Left ventricle myocardium inferior (tissue), 1 donor: ENCODE data around the gene CCDC8. TPM values are rescaled to one million over a fixed set of nuclear protein-coding genes. Genes with fewer than 3 reads are reported as not detected.
"Not testable (repeated sequence)": the region's sequence is repeated elsewhere in the genome, so short reads cannot be mapped to it uniquely, and the experiment has no call there.

Experiments used
- DNase-seq: peaks from one replicate; pipeline ENCODE4 v3.0.0-alpha.2; 2020
- H3K27ac ChIP-seq: fragments of 200-600 bp; replicated peaks from 2 replicates; pipeline ENCODE4 v1.8.0; 2021
- H3K27me3 ChIP-seq: fragments of 200-600 bp; 2 replicates; pipeline ENCODE4 v1.8.0; 2021; ENCODE audit warnings: low read depth
- H3K36me3 ChIP-seq: fragments of 200-600 bp; 2 replicates; pipeline ENCODE4 v1.8.0; 2021
- H3K4me1 ChIP-seq: fragments of 200-600 bp; 2 replicates; pipeline ENCODE4 v1.8.0; 2021
- H3K4me3 ChIP-seq: fragments of 200-600 bp; 2 replicates; pipeline ENCODE4 v1.8.0; 2021; ENCODE audit warnings: mild to moderate bottlenecking, moderate library complexity
- H3K9me3 ChIP-seq: fragments of 200-600 bp; replicated peaks from 2 replicates; pipeline ENCODE4 v1.8.0; 2021
- intact Hi-C: fragments of 100-400 bp; cut with micrococcal nuclease; formaldehyde crosslinking; loops from one replicate; pipeline ENCODE4 v1.11.0; 2022
- total RNA-seq: library from RNA; stranded (reverse); fragmentation: NEBNext Ultra II Directional; extraction: Animal tissue kit (Norgen Biotek cat#: 25700); gene quantifications from one replicate; pipeline ENCODE4 v1.2.1, GENCODE V29; 2021
- TF ChIP-seq, protein P1 (sequence below): fragments of 200-600 bp; IDR thresholded peaks from 2 replicates; pipeline ENCODE4 v1.8.0; 2021; ENCODE audit warnings: antibody characterized with exemption, mild to moderate bottlenecking, borderline replicate concordance
- donor health status: DM: no; HTN: yes; CAD: no; lungs with severe emphysema.

The CCDC8 gene
- total RNA-seq, 1 donor from 2014 or later, result 30.8 TPM

DNA sequence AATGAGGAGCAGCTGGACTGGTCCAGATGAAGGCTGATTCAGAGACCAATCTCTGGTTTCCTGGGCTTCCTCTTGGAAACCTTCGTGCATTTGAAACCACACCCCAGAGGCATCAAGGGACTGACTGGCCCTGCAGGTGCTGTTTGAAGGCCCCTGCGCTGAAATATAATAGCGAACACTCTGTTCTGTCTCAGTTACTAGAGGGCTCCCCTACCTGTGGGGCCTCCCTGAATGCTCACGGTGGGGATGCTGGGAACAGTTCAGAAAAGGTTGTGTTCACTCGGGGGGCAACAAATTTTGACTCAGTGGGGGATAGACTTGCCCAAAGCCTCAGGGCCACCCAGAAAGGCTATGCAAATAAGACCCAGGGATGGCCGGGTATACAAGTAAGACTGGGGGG lies 6.4 kb downstream of the CCDC8 start:
- Histone ChIP-seq H3K4me3 (no peak overlapping the region), H3K4me1 (peaks cover 70% of the 10 kb centered on the region), H3K27me3 (peaks cover 57% of the 10 kb centered on the region), H3K36me3 (peaks cover 8% of the 10 kb centered on the region), H3K9me3 (no peaks in the 10 kb centered on the region), H3K27ac (no peak overlapping the region)
- intact Hi-C loops, result no loop called here
- TF ChIP-seq, protein P1, sequence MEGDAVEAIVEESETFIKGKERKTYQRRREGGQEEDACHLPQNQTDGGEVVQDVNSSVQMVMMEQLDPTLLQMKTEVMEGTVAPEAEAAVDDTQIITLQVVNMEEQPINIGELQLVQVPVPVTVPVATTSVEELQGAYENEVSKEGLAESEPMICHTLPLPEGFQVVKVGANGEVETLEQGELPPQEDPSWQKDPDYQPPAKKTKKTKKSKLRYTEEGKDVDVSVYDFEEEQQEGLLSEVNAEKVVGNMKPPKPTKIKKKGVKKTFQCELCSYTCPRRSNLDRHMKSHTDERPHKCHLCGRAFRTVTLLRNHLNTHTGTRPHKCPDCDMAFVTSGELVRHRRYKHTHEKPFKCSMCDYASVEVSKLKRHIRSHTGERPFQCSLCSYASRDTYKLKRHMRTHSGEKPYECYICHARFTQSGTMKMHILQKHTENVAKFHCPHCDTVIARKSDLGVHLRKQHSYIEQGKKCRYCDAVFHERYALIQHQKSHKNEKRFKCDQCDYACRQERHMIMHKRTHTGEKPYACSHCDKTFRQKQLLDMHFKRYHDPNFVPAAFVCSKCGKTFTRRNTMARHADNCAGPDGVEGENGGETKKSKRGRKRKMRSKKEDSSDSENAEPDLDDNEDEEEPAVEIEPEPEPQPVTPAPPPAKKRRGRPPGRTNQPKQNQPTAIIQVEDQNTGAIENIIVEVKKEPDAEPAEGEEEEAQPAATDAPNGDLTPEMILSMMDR, result no peak
- DNase-seq, result no peak

DNA sequence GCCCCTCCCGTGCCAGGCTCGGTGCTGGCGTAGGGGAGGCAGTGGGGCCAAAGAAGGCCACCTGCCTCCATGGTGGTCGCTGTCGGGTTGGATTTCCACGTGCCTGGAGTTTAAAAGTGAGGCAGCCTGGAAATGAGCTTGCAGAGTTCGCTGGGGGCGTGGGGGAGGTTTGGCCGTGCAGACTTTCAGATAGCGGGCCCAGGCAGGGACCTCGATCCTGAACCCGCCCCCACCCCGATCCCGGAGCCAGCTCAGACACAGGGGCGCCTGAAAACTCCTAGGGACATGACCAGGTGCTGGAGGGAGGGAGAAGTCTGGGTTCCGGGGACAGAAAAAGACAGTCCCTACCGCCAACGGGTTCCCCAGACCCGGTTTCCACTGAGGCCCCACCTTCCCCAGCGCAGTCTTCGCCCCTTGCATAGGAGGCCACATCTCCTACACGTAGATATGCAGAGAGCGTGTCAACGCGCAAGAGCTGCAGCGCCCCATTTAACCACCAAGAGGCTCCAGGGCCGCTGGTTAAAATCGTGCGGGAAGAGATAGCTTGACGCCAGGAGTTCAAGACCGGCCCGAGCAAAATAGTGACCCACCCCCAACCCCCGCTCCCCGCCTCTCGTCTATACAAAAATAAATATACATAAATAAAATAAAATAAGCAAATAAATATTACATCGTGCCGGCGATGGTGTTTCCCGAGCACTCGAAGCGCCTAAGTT lies 8.5 kb downstream of the CCDC8 start:
- Histone ChIP-seq H3K36me3 (no peaks in the 10 kb centered on the region), H3K4me1 (peaks cover 49% of the 10 kb centered on the region), H3K27me3 (peaks cover 49% of the 10 kb centered on the region), H3K4me3 (peak overlapping the region; percentile 67), H3K9me3 (no peaks in the 10 kb centered on the region), H3K27ac (peak overlapping the region; percentile 83)
- TF ChIP-seq, protein P1, result peak; percentile 26
- DNase-seq, result no peak
- intact Hi-C loops, result loop anchor here (2.0 kb wide), 1 partner anchor 82 kb away; no protein-coding TSS in a partner anchor

DNA sequence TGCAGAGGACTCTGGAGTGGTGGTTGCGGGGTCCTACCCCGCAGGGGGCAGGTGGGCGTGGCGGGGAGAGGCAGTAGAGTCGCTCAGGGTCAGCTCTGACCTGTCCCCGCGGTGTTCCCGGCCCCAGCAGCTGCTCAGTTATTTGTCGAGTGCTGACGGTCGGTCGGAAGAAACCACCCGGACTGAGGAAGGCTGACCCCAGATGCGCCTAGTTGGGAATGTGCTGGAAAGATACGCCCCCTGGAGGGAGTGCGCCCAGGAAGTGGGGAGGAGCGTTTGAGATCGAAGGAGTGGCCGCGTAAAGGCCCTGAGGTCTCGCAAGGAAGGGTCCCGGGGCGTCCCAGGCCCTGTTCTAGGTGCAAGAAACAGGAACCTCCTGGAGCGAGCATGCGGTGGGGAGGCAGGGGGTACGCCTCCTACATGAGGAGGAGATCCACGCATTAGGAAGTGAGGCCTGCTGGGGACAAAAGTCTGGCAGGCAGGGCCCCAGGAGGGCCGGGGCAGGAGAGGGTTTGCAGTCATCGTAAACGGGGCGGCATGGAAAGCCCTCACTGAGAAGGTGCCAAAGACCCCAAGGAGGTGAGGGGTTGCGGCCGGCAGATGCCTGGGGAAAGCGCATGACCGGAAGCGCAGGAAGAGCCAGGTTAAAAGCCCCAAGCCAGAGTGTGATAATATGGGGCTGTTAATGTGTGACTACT lies 9.2 kb downstream of the CCDC8 start:
- peak overlapping the region; percentile 83 for H3K27ac ChIP-seq
- no peaks in the 10 kb centered on the region for H3K36me3 ChIP-seq
- peaks cover 43% of the 10 kb centered on the region for H3K4me1 ChIP-seq
- H3K27me3 ChIP-seq, result peaks cover 49% of the 10 kb centered on the region
- intact Hi-C loops, result loop anchor here (2.0 kb wide), 1 partner anchor 83 kb away; no protein-coding TSS in a partner anchor
- peak overlapping the region; percentile 67 for H3K4me3 ChIP-seq
- H3K9me3 ChIP-seq, result no peaks in the 10 kb centered on the region
- TF ChIP-seq, protein P1, result peak; percentile 39
- peak; percentile 64 for DNase-seq

DNA sequence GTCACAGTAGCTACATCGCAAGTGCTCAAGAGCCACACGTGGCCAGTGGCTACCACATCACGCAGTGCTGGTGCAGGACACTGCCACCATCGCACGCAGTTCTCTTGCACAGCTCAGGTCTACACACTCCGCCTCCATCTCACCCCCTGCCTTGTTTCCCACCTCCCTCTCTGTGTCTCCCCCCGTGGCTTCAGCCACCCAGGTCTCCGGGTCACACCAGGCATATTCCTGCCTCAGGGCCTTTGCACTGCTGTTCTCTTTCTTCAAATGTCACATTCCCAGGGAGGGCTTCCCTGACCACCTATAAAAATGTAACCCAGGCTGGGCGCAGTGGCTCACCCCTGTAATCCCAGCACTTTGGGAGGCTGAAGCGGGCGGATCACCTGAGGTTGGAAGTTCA lies 10.6 kb downstream of the CCDC8 start:
- TF ChIP-seq, protein P1, result no peak
- peaks cover 49% of the 10 kb centered on the region for H3K27me3 ChIP-seq
- DNase-seq, result no peak

DNA sequence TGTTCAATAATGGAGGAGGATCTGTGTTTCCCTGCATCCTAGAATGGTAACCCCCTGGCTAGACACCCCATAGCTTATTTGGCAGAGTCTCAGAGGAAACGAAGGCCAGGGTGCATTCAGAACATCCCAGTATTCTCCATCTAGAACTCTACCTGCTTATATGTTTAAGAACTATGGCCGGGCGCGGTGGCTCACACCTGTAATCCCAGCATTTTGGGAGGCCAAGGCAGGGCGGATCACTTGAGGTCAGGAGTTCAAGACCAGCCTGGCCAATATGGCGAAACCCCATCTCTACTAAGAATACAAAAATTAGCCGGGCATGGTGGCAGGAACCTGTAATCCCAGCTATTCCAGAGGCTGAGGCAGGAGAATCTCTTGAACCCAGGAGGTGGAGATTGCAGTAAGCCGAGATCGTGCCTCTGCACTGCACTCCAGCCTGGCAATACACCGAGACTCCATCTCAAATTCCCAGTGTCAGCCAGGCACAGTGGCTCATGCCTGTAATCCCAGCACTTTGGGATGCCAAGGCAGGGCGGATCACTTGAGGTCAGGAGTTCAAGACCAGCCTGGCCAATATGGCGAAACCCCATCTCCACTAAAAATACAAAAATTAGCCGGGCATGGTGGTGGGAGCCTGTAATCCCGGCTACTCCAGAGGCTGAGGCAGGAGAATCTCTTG lies 15.4 kb downstream of the CCDC8 start:
- intact Hi-C loops, result loop anchor here (10.0 kb wide), 1 partner anchor 117 kb away; no protein-coding TSS in a partner anchor
- H3K27me3 ChIP-seq, result peaks cover 13% of the 10 kb centered on the region
- not testable (repeated sequence) for H3K27ac ChIP-seq, DNase-seq, H3K36me3 ChIP-seq, H3K4me3 ChIP-seq, H3K4me1 ChIP-seq, H3K9me3 ChIP-seq

More for the DNA sequence above, 10.6 kb downstream of the CCDC8 start:
- intact Hi-C loops, result no loop called here
- Histone ChIP-seq H3K36me3 (no peaks in the 10 kb centered on the region), H3K4me3 (no peak overlapping the region), H3K27ac (no peak overlapping the region), H3K4me1 (peaks cover 31% of the 10 kb centered on the region), H3K9me3 (no peaks in the 10 kb centered on the region)
